Stimulated activated memory B cell treated with anti-CD40 and anti-IgM and Interleukin-4, amounts not matched to agents 10 μg/mL and 1 μg/mL and 100 μg/mL, for 72 hours (primary cell): ENCODE data around the gene LTB4R2.
"Not testable (repeated sequence)": the region's sequence is repeated elsewhere in the genome, so short reads cannot be mapped to it uniquely, and the experiment has no call there.

Source experiments
- ATAC-seq: fragments of 150-1000 bp; cut with Tn5 transposase; 2 replicates; pipeline ENCODE4 v1.10.0; 2021
- H3K27ac Mint-ChIP-seq: one replicate; pipeline ENCODE4 v1.8.0; 2022; ENCODE audit warnings: mild to moderate bottlenecking, mixed read lengths
- H3K27me3 Mint-ChIP-seq: one replicate; pipeline ENCODE4 v1.8.0; 2022; ENCODE audit warnings: mixed read lengths
- H3K36me3 Mint-ChIP-seq: one replicate; pipeline ENCODE4 v1.8.0; 2022; ENCODE audit warnings: mixed read lengths
- H3K4me1 Mint-ChIP-seq: one replicate; pipeline ENCODE4 v1.8.0; 2022; ENCODE audit warnings: mixed read lengths
- H3K4me3 Mint-ChIP-seq: one replicate; pipeline ENCODE4 v1.8.0; 2022; ENCODE audit warnings: mild to moderate bottlenecking, moderate library complexity, mixed read lengths
- H3K9me3 Mint-ChIP-seq: one replicate; pipeline ENCODE4 v1.8.0; 2022; ENCODE audit warnings: mixed read lengths

LTB4R2 gene

DNA sequence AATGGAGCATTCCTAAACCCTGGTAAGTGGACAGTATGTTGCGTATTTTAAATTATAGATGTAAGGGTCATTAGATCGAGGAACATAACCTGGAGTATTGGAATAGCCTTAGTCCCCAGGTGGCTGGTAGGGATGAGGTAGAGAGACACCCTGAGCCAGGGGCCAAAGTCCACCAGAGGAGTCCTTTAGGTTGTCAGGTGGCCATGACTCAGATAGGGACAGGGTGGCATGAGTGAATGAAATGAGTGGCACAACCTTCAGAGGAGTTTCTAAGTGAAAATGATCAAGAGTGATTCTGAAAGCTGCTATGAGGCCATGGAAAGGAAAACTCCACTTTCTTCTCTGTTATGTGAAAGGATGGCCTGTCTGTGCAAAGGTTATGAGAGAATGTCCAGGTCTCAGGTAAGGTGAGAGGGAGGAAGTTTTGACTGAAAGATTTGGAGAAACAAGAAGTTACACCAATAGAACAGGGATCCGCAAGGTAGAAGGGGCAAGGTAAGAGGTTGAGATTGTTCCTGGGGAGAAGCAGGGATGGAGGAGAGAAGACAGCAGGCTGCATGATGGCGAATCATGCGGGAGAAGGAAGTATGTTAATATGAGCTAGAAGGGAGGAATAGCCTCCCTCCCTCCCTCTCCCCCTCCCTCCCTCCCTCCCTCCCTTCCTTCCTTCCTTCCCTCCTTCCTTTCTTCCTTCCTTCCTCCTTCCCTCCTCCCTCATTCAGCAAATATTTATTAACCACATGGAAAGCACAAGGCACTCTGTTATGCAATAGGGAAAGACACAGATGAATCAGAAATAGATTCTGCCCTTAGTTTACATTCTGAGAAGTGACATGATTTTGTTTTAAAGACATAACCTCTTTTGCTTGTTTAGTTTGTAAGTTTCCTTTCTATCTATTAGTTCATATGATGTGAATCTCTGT lies 43.9 kb downstream of the LTB4R2 start:
- Mint-ChIP-seq H3K9me3 (no peaks in the 10 kb centered on the region), H3K27ac (no peak overlapping the region), H3K4me3 (no peak overlapping the region), H3K36me3 (no peaks in the 10 kb centered on the region), H3K4me1 (peaks cover 5% of the 10 kb centered on the region), H3K27me3 (peaks cover 68% of the 10 kb centered on the region)
- ATAC-seq: no peak

GRCh38 chr14:24354482-24354825 lies 44.5 kb downstream of the LTB4R2 start:
- not testable (repeated sequence) for H3K4me3 Mint-ChIP-seq, H3K36me3 Mint-ChIP-seq, H3K9me3 Mint-ChIP-seq, ATAC-seq, H3K4me1 Mint-ChIP-seq, H3K27ac Mint-ChIP-seq
- peaks cover 62% of the 10 kb centered on the region for H3K27me3 Mint-ChIP-seq

DNA sequence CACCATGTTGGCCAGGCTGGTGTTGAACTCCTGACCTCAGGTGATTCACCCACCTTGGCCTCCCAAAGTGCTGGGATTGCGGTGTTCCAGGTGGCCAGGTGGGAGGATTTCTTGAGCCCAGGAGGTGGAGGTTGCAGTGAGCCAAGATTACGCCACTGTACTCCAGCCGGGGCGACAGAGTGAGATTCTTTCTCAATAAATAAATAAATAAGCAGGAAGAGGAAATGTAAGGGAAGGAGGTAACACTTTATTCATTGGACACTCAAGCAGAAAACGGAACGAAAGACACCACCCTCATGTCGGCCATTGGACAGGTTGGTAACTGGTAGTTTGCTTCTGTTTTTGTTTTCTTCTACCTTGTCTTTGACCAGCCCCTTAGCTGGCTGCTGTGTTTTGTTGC lies 45.1 kb downstream of the LTB4R2 start:
- Mint-ChIP-seq H3K4me3 (no peak overlapping the region), H3K27ac (no peak overlapping the region), H3K4me1 (peaks cover 5% of the 10 kb centered on the region), H3K36me3 (no peaks in the 10 kb centered on the region), H3K9me3 (no peaks in the 10 kb centered on the region), H3K27me3 (peaks cover 57% of the 10 kb centered on the region)
- ATAC-seq: no peak

DNA sequence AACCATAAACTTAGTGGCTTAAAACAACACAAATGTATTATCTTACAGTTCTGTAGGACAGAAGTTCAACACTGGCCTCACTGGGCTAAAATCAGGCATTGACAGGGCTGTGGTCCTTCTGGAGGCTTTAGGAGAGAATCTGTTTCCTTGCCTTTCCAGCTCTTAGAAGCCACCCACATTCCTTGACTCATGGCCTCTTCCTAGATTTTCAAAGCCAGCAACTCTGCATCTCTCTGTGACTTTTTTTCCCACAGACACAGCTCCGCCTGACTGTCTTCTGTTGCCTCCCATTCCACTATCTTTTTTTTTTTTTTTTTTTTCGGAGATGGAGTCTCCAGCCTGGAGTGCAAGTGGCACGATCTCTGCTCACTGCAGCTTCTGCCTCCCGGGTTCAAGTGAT lies 46.3 kb downstream of the LTB4R2 start:
- no peak overlapping the region for H3K4me3 Mint-ChIP-seq

DNA sequence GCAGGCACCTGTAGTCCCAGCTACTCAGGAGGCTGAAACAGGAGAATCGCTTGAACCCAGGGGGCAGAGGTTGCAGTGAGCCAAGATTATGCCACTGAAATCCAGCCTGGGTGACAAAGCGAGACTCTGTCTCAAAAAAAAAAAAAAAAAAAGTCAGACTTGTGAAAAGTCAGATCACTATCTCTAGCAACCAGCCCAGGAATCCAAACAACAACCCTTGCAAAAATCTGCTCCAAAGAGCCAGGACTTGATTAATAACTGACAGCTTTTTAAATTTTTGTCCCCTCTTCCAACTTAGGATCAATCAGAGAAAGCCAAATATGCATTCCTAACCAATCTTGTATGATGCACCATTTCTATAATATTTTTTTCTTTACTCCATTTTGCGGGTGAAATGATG lies 50.3 kb downstream of the LTB4R2 start:
- Mint-ChIP-seq H3K36me3 (no peaks in the 10 kb centered on the region), H3K4me3 (no peak overlapping the region), H3K27me3 (peaks cover 19% of the 10 kb centered on the region), H3K9me3 (no peaks in the 10 kb centered on the region), H3K27ac (no peak overlapping the region), H3K4me1 (peaks cover 5% of the 10 kb centered on the region)
- no peak for ATAC-seq

More for the DNA sequence above, 46.3 kb downstream of the LTB4R2 start:
- Mint-ChIP-seq H3K9me3 (no peaks in the 10 kb centered on the region), H3K36me3 (no peaks in the 10 kb centered on the region), H3K27me3 (peaks cover 45% of the 10 kb centered on the region), H3K4me1 (peaks cover 5% of the 10 kb centered on the region), H3K27ac (no peak overlapping the region)
- no peak for ATAC-seq

- H3K27ac Mint-ChIP-seq: no peak overlapping the region
- ATAC-seq: no peak
- no peaks in the 10 kb centered on the region for H3K9me3 Mint-ChIP-seq
- H3K4me3 Mint-ChIP-seq: no peak overlapping the region
- H3K27me3 Mint-ChIP-seq: peaks cover 20% of the 10 kb centered on the region
- no peaks in the 10 kb centered on the region for H3K36me3 Mint-ChIP-seq
- H3K4me1 Mint-ChIP-seq: peaks cover 15% of the 10 kb centered on the region
These were observed 51.4 kb downstream of the LTB4R2 start for GRCh38 chr14:24361326-24361725.
